ENCODE data around the gene SCYGR1.
"Not testable (repeated sequence)": the region's sequence is repeated elsewhere in the genome, so short reads cannot be mapped to it uniquely, and the experiment has no call there.

Gene SCYGR1

GRCh38 chr2:227368574-227368973 is 19.2 kb downstream of the SCYGR1 start:
- no peak for DNase-seq

- no peak for DNase-seq
These were observed 20.3 kb downstream of the SCYGR1 start for GRCh38 chr2:227367427-227367795.

GRCh38 chr2:227366769-227367426 is 20.9 kb downstream of the SCYGR1 start:
- no peak for DNase-seq

GRCh38 chr2:227365833-227366232 is 21.9 kb downstream of the SCYGR1 start:
- no peak for DNase-seq

GRCh38 chr2:227364585-227365263 is 23.0 kb downstream of the SCYGR1 start:
- DNase-seq: not testable (repeated sequence)

- DNase-seq: no peak
These were observed 24.0 kb downstream of the SCYGR1 start for GRCh38 chr2:227363756-227364155.

GRCh38 chr2:227360351-227360750 is 27.4 kb downstream of the SCYGR1 start:
- DNase-seq: no peak

- DNase-seq: no peak
These were observed 36.1 kb downstream of the SCYGR1 start for GRCh38 chr2:227351639-227352038.

GRCh38 chr2:227349989-227350612 is 37.6 kb downstream of the SCYGR1 start:
- DNase-seq: no peak

- DNase-seq: no peak
These were observed 39.4 kb downstream of the SCYGR1 start for GRCh38 chr2:227348324-227348723.

- DNase-seq: no peak
These were observed 40.6 kb downstream of the SCYGR1 start for GRCh38 chr2:227347117-227347516.

GRCh38 chr2:227344231-227344630 is 43.5 kb downstream of the SCYGR1 start:
- DNase-seq: no peak

- no peak for DNase-seq
These were observed 46.2 kb downstream of the SCYGR1 start for GRCh38 chr2:227341553-227341952.

GRCh38 chr2:227340106-227340505 is 47.6 kb downstream of the SCYGR1 start:
- DNase-seq: no peak

- DNase-seq: no peak
These were observed 48.6 kb downstream of the SCYGR1 start for GRCh38 chr2:227339098-227339599.
